ENCODE results near the gene ZMIZ2. TPM values are rescaled to one million over a fixed set of nuclear protein-coding genes. Genes with fewer than 3 reads are reported as not detected.

Gene ZMIZ2
- total RNA-seq, 1 donor from 2014 or later: 12.8 TPM

DNA sequence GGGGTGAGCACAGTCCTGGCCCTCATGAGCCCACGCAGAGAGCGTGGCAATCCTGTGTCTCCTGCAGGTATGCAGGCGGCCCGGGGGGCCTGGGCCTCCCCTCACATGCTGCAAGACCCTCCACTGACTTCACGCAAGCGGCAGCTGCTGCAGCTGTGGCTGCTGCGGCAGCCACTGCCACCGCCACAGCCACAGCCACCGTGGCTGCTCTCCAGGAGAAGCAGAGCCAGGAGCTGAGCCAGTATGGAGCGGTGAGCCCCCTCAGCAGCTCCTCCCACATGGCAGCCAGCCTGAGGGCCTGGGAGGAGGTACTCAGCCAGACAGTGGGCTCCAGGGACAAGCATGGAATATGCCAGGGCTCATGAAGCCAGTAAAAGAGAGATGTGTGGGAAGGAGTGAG is 8.7 kb downstream of the ZMIZ2 start:
- DNase-seq (ENCODE audit: low spot score): peak; percentile 51

GRCh38 chr7:44757739-44758138 is 9.1 kb downstream of the ZMIZ2 start:
- DNase-seq (ENCODE audit: low spot score): no peak

- no peak for DNase-seq (ENCODE audit: low spot score)
Observed at GRCh38 chr7:44759246-44759645, 10.6 kb downstream of the ZMIZ2 start.

- DNase-seq (ENCODE audit: low spot score): no peak
Observed at GRCh38 chr7:44760034-44760580, 11.5 kb downstream of the ZMIZ2 start.

DNA sequence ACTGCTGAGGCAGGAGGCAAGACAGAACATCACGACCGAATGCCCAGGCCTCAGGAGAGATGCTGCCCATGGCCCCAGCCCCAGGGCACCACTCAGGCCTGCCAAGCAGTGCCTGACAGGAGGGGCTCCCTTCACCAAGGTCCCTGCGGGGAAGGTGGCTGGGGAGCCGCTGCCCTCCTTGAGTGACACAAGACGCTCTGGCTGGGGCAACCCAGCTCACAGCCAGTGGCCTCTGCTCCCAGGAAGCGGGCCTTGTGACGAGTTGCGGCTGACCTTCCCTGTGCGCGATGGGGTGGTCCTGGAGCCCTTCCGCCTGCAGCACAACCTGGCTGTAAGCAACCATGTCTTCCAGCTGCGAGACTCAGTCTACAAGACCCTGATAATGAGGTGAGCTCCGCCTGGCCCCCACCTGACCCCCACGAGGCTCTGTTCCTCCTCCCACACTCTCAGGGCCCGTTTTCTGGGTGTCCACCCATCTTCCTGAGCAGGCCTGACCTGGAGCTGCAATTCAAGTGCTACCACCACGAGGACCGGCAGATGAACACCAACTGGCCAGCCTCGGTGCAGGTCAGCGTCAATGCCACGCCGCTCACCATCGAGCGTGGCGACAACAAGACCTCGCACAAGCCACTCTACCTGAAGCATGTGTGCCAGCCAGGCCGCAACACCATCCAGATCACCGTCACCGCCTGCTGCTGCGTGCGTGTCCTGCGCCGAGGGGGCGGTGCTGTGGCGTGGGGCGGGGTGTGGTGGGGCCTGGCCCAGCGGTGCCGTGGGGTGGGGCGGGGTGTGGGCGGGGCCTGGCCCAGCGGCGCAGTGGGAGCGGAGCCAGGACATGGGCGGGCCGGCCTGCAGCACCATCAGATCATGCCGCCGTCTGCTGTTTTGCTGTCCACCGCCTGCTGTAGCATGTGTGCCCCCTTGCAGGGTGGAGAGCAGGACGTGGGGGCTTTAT is 12.8 kb downstream of the ZMIZ2 start:
- DNase-seq (ENCODE audit: low spot score): peak; percentile 46

- DNase-seq (ENCODE audit: low spot score): no peak
Observed at GRCh38 chr7:44762300-44762699, 13.7 kb downstream of the ZMIZ2 start.

- DNase-seq (ENCODE audit: low spot score): no peak
Observed at GRCh38 chr7:44762726-44763522, 14.3 kb downstream of the ZMIZ2 start.

GRCh38 chr7:44764081-44764480 is 15.4 kb downstream of the ZMIZ2 start:
- no peak for DNase-seq (ENCODE audit: low spot score)

DNA sequence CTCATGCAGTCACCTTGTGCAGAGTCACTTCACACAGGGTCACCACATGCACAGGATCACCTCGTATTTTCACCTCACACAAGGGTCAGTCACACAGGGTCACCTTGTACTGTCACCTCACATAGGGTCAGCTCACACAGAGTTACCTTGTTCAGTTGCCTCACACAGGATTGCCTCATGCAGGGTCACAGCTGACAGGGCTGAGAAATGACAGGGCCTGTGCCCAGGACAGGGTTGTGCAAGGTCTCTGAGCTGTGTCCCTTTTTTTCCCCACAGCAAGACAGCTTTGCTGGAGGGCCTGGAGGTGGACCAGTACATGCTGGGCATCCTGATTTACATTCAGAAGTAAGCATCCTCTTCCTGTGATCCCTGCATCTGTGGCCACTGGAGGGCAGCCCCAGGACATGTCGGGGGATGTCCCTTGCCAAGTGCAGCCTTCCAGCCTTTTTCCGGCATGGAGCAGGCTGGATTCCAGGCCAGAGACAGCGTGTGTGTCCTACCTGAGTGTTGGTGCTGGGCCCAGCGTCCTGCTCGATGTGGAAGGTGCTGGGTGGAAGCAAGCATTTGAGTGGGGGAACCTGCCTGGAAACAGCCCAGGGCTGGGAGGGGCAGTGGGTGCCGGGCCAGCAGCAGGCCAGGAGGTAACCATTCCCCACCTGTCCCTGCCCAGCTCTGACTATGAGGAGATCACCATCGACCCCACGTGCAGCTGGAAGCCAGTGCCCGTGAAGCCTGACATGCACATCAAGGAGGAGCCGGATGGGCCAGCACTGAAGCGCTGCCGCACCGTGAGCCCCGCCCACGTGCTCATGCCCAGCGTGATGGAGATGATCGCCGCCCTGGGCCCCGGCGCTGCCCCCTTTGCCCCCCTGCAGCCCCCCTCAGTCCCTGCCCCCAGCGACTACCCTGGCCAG is 16.3 kb downstream of the ZMIZ2 start:
- no peak for DNase-seq (ENCODE audit: low spot score)

DNA sequence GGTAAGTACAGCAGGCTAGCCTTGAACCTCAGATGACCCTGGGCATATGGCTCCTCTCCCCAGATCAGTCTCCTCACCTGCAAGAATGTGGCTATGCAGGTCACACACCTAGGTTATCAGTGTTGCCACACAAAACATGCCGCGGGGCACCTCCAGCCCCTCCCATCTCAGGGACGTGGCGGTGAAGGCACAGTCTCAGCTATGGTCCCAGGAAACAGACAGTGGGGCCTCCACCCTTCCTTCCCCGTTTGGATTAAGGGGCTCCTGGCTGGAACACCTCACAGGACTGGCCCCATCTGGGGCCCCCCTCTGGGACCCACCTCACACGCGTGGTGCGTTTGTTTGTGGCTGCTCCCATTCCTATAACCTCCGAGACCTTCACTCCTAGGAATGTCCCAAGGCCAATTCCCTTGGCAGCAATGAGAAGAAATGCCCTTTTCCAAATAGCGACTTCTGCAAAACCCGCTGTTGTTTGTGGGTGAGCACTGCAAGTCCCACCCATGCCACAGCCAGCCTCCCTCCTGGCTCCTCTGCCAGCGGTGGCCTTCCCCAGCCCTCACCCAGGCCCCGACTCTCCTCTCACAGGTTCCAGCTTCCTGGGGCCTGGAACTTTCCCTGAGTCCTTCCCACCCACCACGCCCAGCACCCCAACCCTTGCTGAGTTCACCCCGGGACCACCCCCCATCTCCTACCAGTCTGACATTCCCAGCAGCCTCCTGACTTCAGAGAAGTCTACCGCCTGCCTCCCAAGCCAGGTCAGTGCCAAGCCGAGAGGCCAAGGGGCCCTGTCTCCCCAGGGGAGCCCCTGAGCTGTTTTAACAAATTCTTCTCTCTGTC is 17.1 kb downstream of the ZMIZ2 start:
- DNase-seq (ENCODE audit: low spot score): no peak

DNA sequence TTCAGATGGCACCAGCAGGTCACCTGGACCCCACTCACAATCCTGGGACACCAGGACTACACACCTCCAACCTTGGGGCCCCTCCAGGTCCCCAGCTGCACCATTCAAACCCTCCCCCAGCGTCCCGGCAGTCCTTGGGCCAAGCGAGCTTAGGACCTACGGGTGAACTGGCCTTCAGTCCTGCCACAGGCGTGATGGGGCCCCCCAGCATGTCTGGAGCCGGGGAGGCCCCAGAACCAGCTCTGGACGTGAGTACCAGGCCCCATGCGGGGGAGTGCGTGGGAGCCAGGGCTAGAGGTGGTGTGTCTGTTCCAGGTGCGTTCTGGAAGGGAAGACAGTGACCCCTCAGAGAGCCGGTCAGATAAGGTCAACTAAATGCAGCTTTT is 17.8 kb downstream of the ZMIZ2 start:
- DNase-seq (ENCODE audit: low spot score): no peak

- DNase-seq (ENCODE audit: low spot score): no peak
Observed at GRCh38 chr7:44767134-44767911, 18.7 kb downstream of the ZMIZ2 start.

DNA sequence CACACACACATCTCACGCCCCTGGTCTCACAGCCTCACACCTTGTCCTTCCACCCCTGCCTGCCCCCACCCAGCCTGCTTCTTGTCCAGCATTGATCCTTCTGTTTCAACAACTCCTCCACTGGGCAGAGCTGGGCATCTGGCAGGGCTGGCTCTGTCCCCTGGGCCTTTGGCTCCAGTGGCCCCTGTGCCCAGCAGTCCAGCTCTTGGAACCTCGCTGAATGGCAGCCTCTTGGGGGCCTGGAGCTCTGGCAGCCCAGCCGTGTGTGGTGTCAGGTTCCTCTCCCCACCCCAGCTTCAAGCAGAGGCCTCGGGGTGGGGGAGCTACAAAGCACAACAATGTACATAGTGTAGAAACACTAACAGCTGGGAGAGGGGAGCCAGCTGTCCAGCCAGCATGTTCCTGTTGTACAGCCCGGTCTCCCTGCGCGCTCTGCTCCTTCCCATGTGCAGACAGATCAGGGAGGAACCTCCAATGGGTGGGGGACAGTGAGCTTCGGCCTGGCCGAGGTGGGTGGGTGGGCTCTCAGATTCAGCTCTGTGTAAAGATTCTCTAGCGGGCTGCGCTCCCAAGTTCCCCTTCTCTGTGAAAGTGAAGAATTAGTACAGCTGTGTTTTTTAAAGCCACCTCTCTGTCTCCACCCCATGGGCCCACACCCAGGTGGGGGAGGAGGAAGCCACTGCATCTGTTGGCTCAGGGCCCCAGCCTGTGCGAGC is 19.4 kb downstream of the ZMIZ2 start:
- peak; percentile 83 for DNase-seq (ENCODE audit: low spot score)

GRCh38 chr7:44768628-44769371 is 20.2 kb downstream of the ZMIZ2 start:
- no peak for DNase-seq (ENCODE audit: low spot score)

- DNase-seq (ENCODE audit: low spot score): no peak
Observed at GRCh38 chr7:44769376-44769775, 20.7 kb downstream of the ZMIZ2 start.

DNA sequence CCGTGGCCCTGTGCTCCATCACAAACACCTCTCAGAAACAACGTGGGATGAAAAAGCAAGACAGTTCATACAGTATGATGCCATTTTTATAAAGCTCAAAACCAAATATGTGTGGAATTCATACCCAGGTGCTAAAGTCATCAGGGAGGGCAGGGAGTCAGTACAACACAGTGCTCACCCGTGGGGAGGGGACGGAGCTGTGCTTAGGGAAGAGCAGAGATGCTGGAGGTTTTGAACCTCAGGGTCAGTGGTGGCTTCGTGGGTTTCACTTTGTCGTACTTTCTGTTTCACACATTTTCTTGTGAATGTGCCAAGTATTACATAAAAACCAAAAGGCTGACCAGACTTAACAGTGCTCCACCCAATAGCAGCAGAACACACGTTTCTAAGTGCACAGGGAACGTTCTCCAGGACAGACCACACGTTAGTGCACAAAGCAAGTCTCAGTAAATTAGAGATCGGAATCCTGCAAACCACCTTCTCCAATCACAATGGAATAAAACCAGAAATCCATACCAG is 21.2 kb downstream of the ZMIZ2 start:
- DNase-seq (ENCODE audit: low spot score): peak; percentile 50

- DNase-seq (ENCODE audit: low spot score): no peak
Observed at GRCh38 chr7:44771358-44771757, 22.7 kb downstream of the ZMIZ2 start.

DNA sequence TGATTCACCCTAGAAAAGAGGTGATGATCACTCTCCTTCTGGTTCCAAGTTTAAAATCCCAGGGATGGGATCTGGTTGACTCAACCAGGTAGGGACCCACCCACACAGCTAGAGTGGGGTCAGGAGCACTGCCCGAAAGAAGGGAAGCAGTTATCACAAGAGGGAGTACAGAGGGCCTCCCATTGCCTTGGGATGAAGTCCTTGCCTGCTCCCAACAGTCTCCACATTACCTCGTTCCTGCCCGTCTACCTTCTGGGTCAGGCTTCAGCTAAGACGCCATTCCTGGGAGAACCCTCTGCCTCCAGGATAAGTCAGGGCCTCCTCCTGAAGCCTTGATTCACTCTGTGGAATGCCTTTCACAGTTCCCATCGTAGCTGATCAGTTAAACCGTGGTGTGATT is 23.8 kb downstream of the ZMIZ2 start:
- no peak for DNase-seq (ENCODE audit: low spot score)
